ENCODE measurements around the gene RHBDD2. TPM values are rescaled to one million over a fixed set of nuclear protein-coding genes. Genes with fewer than 3 reads are reported as not detected.
"Not testable (repeated sequence)": the region's sequence is repeated elsewhere in the genome, so short reads cannot be mapped to it uniquely, and the experiment has no call there.

The RHBDD2 gene
- total RNA-seq, 2 donors from 2014 or later, result 51.6 to 68.9 TPM

- no peaks in the 10 kb centered on the region for H3K9me3 Mint-ChIP-seq
- no peak overlapping the region for H3K4me3 Mint-ChIP-seq
Measured at GRCh38 chr7:75872073-75872782, 6.6 kb upstream of the RHBDD2 start.

GRCh38 chr7:75874180-75874579, 4.7 kb upstream of the RHBDD2 start:
- 92 to 95% methylated on average over 3 of the region's 3 CpGs for whole genome bisulfite sequencing, 2 experiments (ENCODE audit: insufficient coverage in 1 of 2, insufficient read length in 1 of 2)
- H3K27me3 Mint-ChIP-seq (ENCODE audit: insufficient read depth); H3K9me3 Mint-ChIP-seq; H3K36me3 Mint-ChIP-seq (ENCODE audit: low read depth); H3K9me3 ChIP-seq (ENCODE audit: control insufficient read depth, low read length); H3K4me3 Mint-ChIP-seq; H3K27me3 ChIP-seq (ENCODE audit: control insufficient read depth, insufficient read depth, low read length, poor library complexity, severe bottlenecking); H3K36me3 ChIP-seq (ENCODE audit: control insufficient read depth, insufficient read depth, low read length); H3K4me3 ChIP-seq (ENCODE audit: low read length); H3K27ac ChIP-seq (ENCODE audit: low read depth, low read length); H3K4me1 ChIP-seq (ENCODE audit: control insufficient read depth, insufficient read depth, low read length); H3K27ac Mint-ChIP-seq; DNase-seq; H3K9ac ChIP-seq (ENCODE audit: extremely low read depth, low read length, poor library complexity, severe bottlenecking): not testable (repeated sequence)
- H3K4me1 Mint-ChIP-seq, result peaks cover 12% of the 10 kb centered on the region

More at GRCh38 chr7:75872073-75872782, 6.6 kb upstream of the RHBDD2 start:
- H3K36me3 ChIP-seq (ENCODE audit: control insufficient read depth, insufficient read depth, low read length), result no peaks in the 10 kb centered on the region
- H3K4me1 ChIP-seq (ENCODE audit: control insufficient read depth, insufficient read depth, low read length), result no peaks in the 10 kb centered on the region
- Mint-ChIP-seq H3K27ac (no peak overlapping the region), H3K27me3 (ENCODE audit: insufficient read depth) (peaks cover 4% of the 10 kb centered on the region), H3K36me3 (ENCODE audit: low read depth) (no peaks in the 10 kb centered on the region), H3K4me1 (peaks cover 4% of the 10 kb centered on the region)
- no peak for DNase-seq
- no peaks in the 10 kb centered on the region for H3K9me3 ChIP-seq (ENCODE audit: control insufficient read depth, low read length)
- H3K27me3 ChIP-seq (ENCODE audit: control insufficient read depth, insufficient read depth, low read length, poor library complexity, severe bottlenecking), result no peaks in the 10 kb centered on the region
- peak; percentile 2 for TF ChIP-seq CTCF (conservative IDR thresholded peaks at IDR 0.05)
- no peak overlapping the region for H3K27ac ChIP-seq (ENCODE audit: low read depth, low read length)
- 94 to 95% methylated on average over 11 to 13 of the region's 13 CpGs for WGBS, 2 experiments (ENCODE audit: insufficient coverage in 1 of 2, insufficient read length in 1 of 2)
- H3K9ac ChIP-seq (ENCODE audit: extremely low read depth, low read length, poor library complexity, severe bottlenecking), result no peak overlapping the region
- H3K4me3 ChIP-seq (ENCODE audit: low read length), result no peak overlapping the region

- Mint-ChIP-seq H3K4me3 (no peak overlapping the region), H3K27me3 (ENCODE audit: insufficient read depth) (peaks cover 2% of the 10 kb centered on the region), H3K4me1 (peaks cover 21% of the 10 kb centered on the region), H3K9me3 (no peaks in the 10 kb centered on the region), H3K36me3 (ENCODE audit: low read depth) (peaks cover 3% of the 10 kb centered on the region), H3K27ac (no peak overlapping the region)
- Histone ChIP-seq H3K9ac (ENCODE audit: extremely low read depth, low read length, poor library complexity, severe bottlenecking) (no peak overlapping the region), H3K4me3 (ENCODE audit: low read length) (no peak overlapping the region), H3K36me3 (ENCODE audit: control insufficient read depth, insufficient read depth, low read length) (peaks cover 1% of the 10 kb centered on the region), H3K4me1 (ENCODE audit: control insufficient read depth, insufficient read depth, low read length) (peaks cover 3% of the 10 kb centered on the region), H3K27ac (ENCODE audit: low read depth, low read length) (no peak overlapping the region), H3K9me3 (ENCODE audit: control insufficient read depth, low read length) (no peaks in the 10 kb centered on the region), H3K27me3 (ENCODE audit: control insufficient read depth, insufficient read depth, low read length, poor library complexity, severe bottlenecking) (no peaks in the 10 kb centered on the region)
- no peak for DNase-seq
- WGBS, 2 experiments (ENCODE audit: insufficient coverage in 1 of 2, insufficient read length in 1 of 2), result 92% methylated on average over 21 of the region's 21 CpGs
- no peak for TF ChIP-seq CTCF (conservative IDR thresholded peaks at IDR 0.05)
Measured at GRCh38 chr7:75875113-75876080, 3.4 kb upstream of the RHBDD2 start.
